Keratinocyte (primary cell): ENCODE data around the gene ZNF135.

Source experiments
- CTCF ChIP-seq, 3 experiments: IDR thresholded peaks in 1 of 3; conservative IDR thresholded peaks in 1 of 3; optimal IDR thresholded peaks in 1 of 3; 2 replicates in 2 of 3; 3 replicates in 1 of 3; pipeline versions ENCODE3 to v1.5.1; 2011; ENCODE audit warnings: low read length in 3 of 3, mild to moderate bottlenecking in 3 of 3, moderate library complexity in 2 of 3, control low read depth in 1 of 3, inconsistent platforms in 1 of 3; ENCODE audit not compliant: insufficient read depth in 2 of 3; ENCODE audit errors: extremely low read depth in 1 of 3
- EZH2 ChIP-seq: IDR thresholded peaks from one replicate; pipeline ENCODE4 v1.6.1; 2012; ENCODE audit warnings: inconsistent platforms, mild to moderate bottlenecking, low read length, moderate library complexity

GRCh38 chr19:58038688-58039204 is 20.3 kb upstream of the ZNF135 start:
- no peak for TF ChIP-seq EZH2
- no peak for TF ChIP-seq CTCF (optimal IDR thresholded peaks at IDR 0.05 in 1 of 3, IDR thresholded peaks at IDR 0.05 in 1 of 3, conservative IDR thresholded peaks at IDR 0.05 in 1 of 3; ENCODE audit: extremely low read depth in 1 of 3, insufficient read depth in 2 of 3, low read length in 3 of 3)
